Uterus (tissue), 2 donors: ENCODE data around the gene TRPV3.

Experiments used
- CTCF ChIP-seq, 4 experiments: fragments of 200-600 bp in 2 of 4; fragments of 450-650 bp in 2 of 4; sonication (generic) in 2 of 4; IDR thresholded peaks; one replicate each; pipeline ENCODE4 v1.5.1; 2016 to 2019; ENCODE audit warnings: antibody characterized with exemption in 4 of 4, mild to moderate bottlenecking in 2 of 4, moderate library complexity in 1 of 4
- POLR2A ChIP-seq, 2 donors: fragments of 450-650 bp; IDR thresholded peaks; one replicate each; pipeline ENCODE4 v1.6.1; 2016; ENCODE audit warnings: antibody characterized with exemption in 2 of 2, mild to moderate bottlenecking in 1 of 2, moderate library complexity in 1 of 2

- TF ChIP-seq CTCF (IDR thresholded peaks at IDR 0.05): no peak
- TF ChIP-seq POLR2A (IDR thresholded peaks at IDR 0.05): no peak
These were observed 29.2 kb downstream of the TRPV3 start for GRCh38 chr17:3528403-3528851.
